Gastrocnemius medialis (tissue), 4 donors: ENCODE data around the gene ELMO2. TPM values are rescaled to one million over a fixed set of nuclear protein-coding genes. Genes with fewer than 3 reads are reported as not detected.

ENCODE experiments used
- ATAC-seq, 2 donors: fragments of 150-250 bp; one replicate each; pipeline ENCODE4 v1.9.1; 2016
- DNase-seq, 2 donors: peaks; one replicate each; pipeline ENCODE4 v3.0.0-alpha.2; 2019
- H3K27ac ChIP-seq, 4 donors: fragments of 200-600 bp; sonication (generic); 1 replicate in 1 of 4; 2 replicates in 3 of 4; pipeline ENCODE4 v1.5.1; 2016 to 2018; ENCODE audit warnings: mild to moderate bottlenecking in 2 of 4, moderate library complexity in 1 of 4
- H3K27me3 ChIP-seq, 3 donors: fragments of 200-600 bp; sonication (generic) in 2 of 3; 1 replicate in 1 of 3; 2 replicates in 2 of 3; pipeline versions ENCODE4 v1.5.1 to v1.6.0; 2016 to 2019; ENCODE audit warnings: mild to moderate bottlenecking in 1 of 3, moderate library complexity in 1 of 3
- H3K36me3 ChIP-seq, 2 donors: fragments of 200-600 bp; sonication (generic) in 1 of 2; one replicate each; pipeline ENCODE4 v1.5.1; 2017 to 2018
- H3K4me1 ChIP-seq, 2 donors: fragments of 200-600 bp; sonication (generic) in 1 of 2; one replicate each; pipeline ENCODE4 v1.5.1; 2016 to 2017; ENCODE audit warnings: mild to moderate bottlenecking in 2 of 2
- H3K4me3 ChIP-seq, 4 donors: fragments of 200-600 bp; sonication (generic) in 3 of 4; 1 replicate in 1 of 4; 2 replicates in 3 of 4; pipeline ENCODE4 v1.5.1; 2016 to 2019; ENCODE audit warnings: mild to moderate bottlenecking in 2 of 4
- H3K9me3 ChIP-seq, 3 donors: fragments of 200-600 bp; sonication (generic) in 2 of 3; 1 replicate in 1 of 3; 2 replicates in 2 of 3; pipeline ENCODE4 v1.5.1; 2016 to 2019
- POLR2A ChIP-seq, 2 donors: fragments of 450-650 bp; IDR thresholded peaks; one replicate each; pipeline ENCODE4 v1.6.1; 2017; ENCODE audit warnings: antibody characterized with exemption in 2 of 2, mild to moderate bottlenecking in 2 of 2, moderate library complexity in 2 of 2
- in situ Hi-C, 4 donors: fragments of 200-750 bp; cut with MboI; loops; one replicate each; pipeline versions ENCODE4 v1.15.0 to v1.8.0; 2017; ENCODE audit warnings: low sequenced_read_pairs in 4 of 4
- intact Hi-C: fragments of 100-400 bp; cut with DNase I; formaldehyde crosslinking; loops from one replicate; pipeline ENCODE4 v1.15.1; 2023; ENCODE audit warnings: low total_unique reads
- total RNA-seq, 4 donors: library from RNA; depleted of rRNA; stranded (reverse); fragments of >200 nt; gene quantifications; one replicate each; pipeline versions ENCODE4 v1.1.0 to v1.2.3, GENCODE V29; 2016
- TF ChIP-seq, protein P1 (sequence below), 5 experiments: fragments of 450-650 bp in 3 of 5; fragments of 200-600 bp in 2 of 5; sonication (generic) in 2 of 5; IDR thresholded peaks in 4 of 5; conservative IDR thresholded peaks in 1 of 5; 1 replicate in 4 of 5; 2 replicates in 1 of 5; pipeline ENCODE4 v1.5.1; 2016 to 2019; ENCODE audit warnings: antibody characterized with exemption in 5 of 5, mild to moderate bottlenecking in 3 of 5, moderate library complexity in 3 of 5

ELMO2 gene
- total RNA-seq, 4 donors from 2014 or later, result 47.6 to 67.5 (median 53.6) TPM

DNA sequence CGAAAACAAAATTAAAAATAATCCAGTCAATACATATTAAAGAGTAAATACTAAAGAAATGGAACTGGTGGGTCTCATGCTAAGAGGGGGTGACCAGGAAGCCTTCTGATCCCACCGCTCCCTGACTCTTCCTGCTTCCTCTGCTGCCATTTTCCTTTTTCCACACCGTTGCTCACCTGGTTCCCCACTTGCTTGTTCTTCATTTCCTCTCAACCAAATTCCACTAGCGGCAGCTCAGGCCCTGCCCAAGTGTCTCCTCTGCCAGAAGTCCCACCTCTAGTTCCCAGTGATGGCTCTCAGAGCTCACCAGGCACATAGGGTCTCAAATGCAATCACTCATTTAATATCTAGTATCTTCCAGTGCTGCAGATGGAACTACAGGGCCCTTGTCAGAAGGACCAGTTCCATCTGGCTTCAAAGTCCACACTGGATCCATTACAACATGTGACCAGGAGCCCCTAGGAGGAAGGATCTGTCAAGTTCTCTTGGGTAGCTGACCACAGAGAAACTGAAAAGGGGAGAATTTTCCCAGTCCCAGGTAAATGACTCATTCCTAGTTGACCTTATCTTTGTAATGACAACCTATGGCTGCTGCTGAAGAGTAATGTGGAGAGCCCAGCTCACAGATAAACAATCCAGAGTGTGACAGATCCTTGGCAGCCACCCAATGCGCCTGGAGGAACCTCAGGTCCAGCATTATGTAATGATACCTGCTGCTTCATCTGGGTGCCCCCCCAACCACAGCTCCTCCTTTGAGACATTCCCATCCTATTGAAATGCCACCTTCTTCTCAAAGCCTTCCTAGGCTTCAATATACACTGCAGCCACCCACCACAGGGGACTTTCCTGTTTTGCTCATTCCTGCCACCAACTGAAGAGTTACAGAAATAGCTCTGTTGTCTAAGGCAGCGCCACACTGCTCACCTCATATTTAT is 38.2 kb downstream of the ELMO2 start:
- Histone ChIP-seq H3K4me3 (no peak overlapping the region), H3K4me1 (peaks cover 14 to 20% of the 10 kb centered on the region in 2 donors), H3K36me3 (peaks cover 0 to 73% of the 10 kb centered on the region in 2 donors), H3K27me3 (no peaks in the 10 kb centered on the region), H3K9me3 (no peaks in the 10 kb centered on the region), H3K27ac (peak overlapping the region in 1 of 4 donors; percentile 7)
- DNase-seq, result no peak
- TF ChIP-seq, protein P1, sequence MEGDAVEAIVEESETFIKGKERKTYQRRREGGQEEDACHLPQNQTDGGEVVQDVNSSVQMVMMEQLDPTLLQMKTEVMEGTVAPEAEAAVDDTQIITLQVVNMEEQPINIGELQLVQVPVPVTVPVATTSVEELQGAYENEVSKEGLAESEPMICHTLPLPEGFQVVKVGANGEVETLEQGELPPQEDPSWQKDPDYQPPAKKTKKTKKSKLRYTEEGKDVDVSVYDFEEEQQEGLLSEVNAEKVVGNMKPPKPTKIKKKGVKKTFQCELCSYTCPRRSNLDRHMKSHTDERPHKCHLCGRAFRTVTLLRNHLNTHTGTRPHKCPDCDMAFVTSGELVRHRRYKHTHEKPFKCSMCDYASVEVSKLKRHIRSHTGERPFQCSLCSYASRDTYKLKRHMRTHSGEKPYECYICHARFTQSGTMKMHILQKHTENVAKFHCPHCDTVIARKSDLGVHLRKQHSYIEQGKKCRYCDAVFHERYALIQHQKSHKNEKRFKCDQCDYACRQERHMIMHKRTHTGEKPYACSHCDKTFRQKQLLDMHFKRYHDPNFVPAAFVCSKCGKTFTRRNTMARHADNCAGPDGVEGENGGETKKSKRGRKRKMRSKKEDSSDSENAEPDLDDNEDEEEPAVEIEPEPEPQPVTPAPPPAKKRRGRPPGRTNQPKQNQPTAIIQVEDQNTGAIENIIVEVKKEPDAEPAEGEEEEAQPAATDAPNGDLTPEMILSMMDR (IDR thresholded peaks at IDR 0.05 in 4 of 5, conservative IDR thresholded peaks at IDR 0.05 in 1 of 5), result no peak
- TF ChIP-seq POLR2A (IDR thresholded peaks at IDR 0.05), result no peak
- intact Hi-C loops (no loop called here), in situ Hi-C loops (no loop called here)
- no peak for ATAC-seq

DNA sequence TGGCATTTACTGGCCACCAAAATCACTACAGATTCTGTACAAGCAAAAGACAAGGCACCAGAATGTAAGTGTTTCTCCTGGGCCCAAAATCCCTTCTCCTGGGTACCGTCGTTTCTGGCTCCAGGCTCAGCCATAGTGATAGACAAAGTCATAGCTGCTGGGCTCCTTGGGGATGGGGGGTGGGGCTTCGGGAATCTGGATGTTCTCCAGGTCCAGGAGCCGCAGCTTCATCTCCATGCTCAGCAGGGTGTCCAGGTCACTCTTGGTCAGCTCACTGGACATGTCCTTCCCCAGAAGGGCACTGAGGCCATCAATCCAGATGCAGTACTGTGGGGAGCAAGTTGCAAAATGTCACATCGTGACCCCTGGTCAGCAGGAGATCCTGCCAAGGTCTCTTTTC is 39.2 kb downstream of the ELMO2 start:
- in situ Hi-C loops, result no loop called here
- no peak overlapping the region for H3K4me3 ChIP-seq
- DNase-seq, result no peak
- peaks cover 0 to 63% of the 10 kb centered on the region in 2 donors for H3K36me3 ChIP-seq
- no peaks in the 10 kb centered on the region for H3K27me3 ChIP-seq
- intact Hi-C loops, result no loop called here
- no peaks in the 10 kb centered on the region for H3K9me3 ChIP-seq
- H3K4me1 ChIP-seq, result peaks cover 24 to 30% of the 10 kb centered on the region in 2 donors
- TF ChIP-seq, protein P1 (IDR thresholded peaks at IDR 0.05 in 4 of 5, conservative IDR thresholded peaks at IDR 0.05 in 1 of 5), result no peak
- no peak for TF ChIP-seq POLR2A (IDR thresholded peaks at IDR 0.05)
- H3K27ac ChIP-seq, result no peak overlapping the region
- ATAC-seq, result no peak

DNA sequence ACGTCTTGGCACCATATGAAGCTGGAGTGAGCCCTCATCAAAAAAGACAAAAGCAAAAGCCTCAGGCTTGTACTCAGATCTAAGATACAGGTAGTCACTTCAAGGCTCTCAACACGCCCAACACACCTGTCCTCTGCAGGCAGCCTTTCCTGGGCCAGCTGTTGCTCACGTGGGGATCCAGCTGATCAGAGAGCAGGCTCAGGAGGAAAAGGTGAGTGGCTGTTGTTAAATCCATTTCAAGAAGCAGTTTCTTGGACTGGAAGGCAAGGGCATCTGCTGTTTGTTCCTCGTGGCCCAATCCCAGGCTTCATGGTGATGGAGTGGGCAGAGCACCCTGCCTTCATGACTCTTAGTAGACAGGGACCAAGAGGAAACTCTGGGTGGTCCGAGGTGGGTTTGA is 39.6 kb downstream of the ELMO2 start:
- in situ Hi-C loops (no loop called here), intact Hi-C loops (no loop called here)
- H3K27ac ChIP-seq, result no peak overlapping the region
- H3K36me3 ChIP-seq, result peaks cover 0 to 59% of the 10 kb centered on the region in 2 donors
- TF ChIP-seq, protein P1 (IDR thresholded peaks at IDR 0.05 in 4 of 5, conservative IDR thresholded peaks at IDR 0.05 in 1 of 5), result no peak
- no peak for TF ChIP-seq POLR2A (IDR thresholded peaks at IDR 0.05)
- H3K4me3 ChIP-seq, result no peak overlapping the region
- ATAC-seq (no peak), DNase-seq (no peak)
- H3K9me3 ChIP-seq, result no peaks in the 10 kb centered on the region
- H3K4me1 ChIP-seq, result peaks cover 28 to 34% of the 10 kb centered on the region in 2 donors
- no peaks in the 10 kb centered on the region for H3K27me3 ChIP-seq

DNA sequence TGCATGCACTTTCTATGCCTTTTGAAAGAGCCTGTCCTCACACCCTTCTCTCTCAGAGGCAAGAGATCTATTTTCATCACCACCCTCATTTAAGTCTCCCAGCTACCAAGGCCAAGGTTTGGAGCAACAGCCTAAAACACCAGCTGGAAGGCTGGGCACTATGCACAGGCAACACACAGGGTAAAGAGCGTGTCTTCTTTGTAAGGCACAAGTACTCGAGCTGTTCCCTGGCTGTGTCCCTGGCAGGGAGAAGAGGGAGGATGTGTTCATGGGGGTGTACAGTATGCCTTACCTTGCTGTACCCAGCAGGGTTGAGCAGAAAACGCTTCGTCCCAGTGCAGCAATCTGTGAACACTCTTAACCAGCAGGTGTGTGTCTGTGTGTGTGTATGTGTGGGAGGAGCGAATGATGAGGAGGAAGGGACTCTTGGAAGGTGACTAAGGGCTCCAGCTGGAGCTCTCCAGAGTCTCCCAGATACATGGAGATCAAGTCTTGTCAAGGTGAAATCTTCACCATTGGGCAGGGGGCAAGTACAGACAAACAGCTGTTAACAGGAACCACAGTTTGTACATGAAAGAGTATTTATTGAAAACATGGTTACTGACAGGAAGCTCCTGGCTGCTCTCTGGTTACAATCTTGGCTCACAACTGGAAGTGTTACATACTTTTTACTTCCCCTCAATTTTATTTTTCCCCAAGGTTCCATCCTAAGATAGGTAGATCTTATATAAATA is 40.8 kb downstream of the ELMO2 start:
- Histone ChIP-seq H3K4me3 (no peak overlapping the region), H3K27ac (peak overlapping the region in 2 of 4 donors; percentile 99 to 100), H3K9me3 (no peaks in the 10 kb centered on the region), H3K36me3 (peaks cover 0 to 47% of the 10 kb centered on the region in 2 donors), H3K4me1 (peaks cover 37 to 39% of the 10 kb centered on the region in 2 donors), H3K27me3 (no peaks in the 10 kb centered on the region)
- DNase-seq (no peak), ATAC-seq (no peak)
- intact Hi-C loops, result no loop called here
- in situ Hi-C loops, result no loop called here
- TF ChIP-seq, protein P1 (IDR thresholded peaks at IDR 0.05 in 4 of 5, conservative IDR thresholded peaks at IDR 0.05 in 1 of 5), result no peak
- TF ChIP-seq POLR2A (IDR thresholded peaks at IDR 0.05), result no peak
